ENCODE results near the gene LRP4.

The LRP4 gene

GRCh38 chr11:46899501-46900025 is 18.8 kb downstream of the LRP4 start:
- Histone ChIP-seq H3K4me3 (ENCODE audit: insufficient read length, low read depth) (no peak overlapping the region), H3K9ac (ENCODE audit: insufficient read length, low read depth) (no peak overlapping the region), H3K27me3 (ENCODE audit: insufficient read depth, insufficient read length) (no peaks in the 10 kb centered on the region), H3K4me1 (ENCODE audit: insufficient read depth, insufficient read length) (peaks cover 14% of the 10 kb centered on the region), H3K36me3 (ENCODE audit: insufficient read depth, insufficient read length, low read length) (peaks cover 76% of the 10 kb centered on the region), H3K9me3 (ENCODE audit: insufficient read depth, low read length) (peaks cover 8% of the 10 kb centered on the region; the same call in 1 of the 2 replicates)
- DNase-seq (ENCODE audit: low read depth, low spot score): no peak
- TF ChIP-seq ZNF274 (IDR thresholded peaks at IDR 0.05; ENCODE audit: low read depth, low read length) (no peak), SUZ12 (IDR thresholded peaks at IDR 0.05; ENCODE audit: extremely low read depth, insufficient read depth, insufficient read length) (no peak), YY1 (IDR thresholded peaks at IDR 0.05; ENCODE audit: insufficient read depth, insufficient read length) (no peak)

- no peaks in the 10 kb centered on the region for H3K27me3 ChIP-seq (ENCODE audit: insufficient read depth, insufficient read length)
- no peak for TF ChIP-seq YY1 (IDR thresholded peaks at IDR 0.05; ENCODE audit: insufficient read depth, insufficient read length)
- TF ChIP-seq ZNF274 (IDR thresholded peaks at IDR 0.05; ENCODE audit: low read depth, low read length): no peak
- TF ChIP-seq SUZ12 (IDR thresholded peaks at IDR 0.05; ENCODE audit: extremely low read depth, insufficient read depth, insufficient read length): no peak
- H3K4me1 ChIP-seq (ENCODE audit: insufficient read depth, insufficient read length): peaks cover 14% of the 10 kb centered on the region
- no peak for DNase-seq (ENCODE audit: low read depth, low spot score)
- no peak overlapping the region for H3K9ac ChIP-seq (ENCODE audit: insufficient read length, low read depth)
- H3K4me3 ChIP-seq (ENCODE audit: insufficient read length, low read depth): no peak overlapping the region
- peaks cover 8% of the 10 kb centered on the region; the same call in 1 of the 2 replicates for H3K9me3 ChIP-seq (ENCODE audit: insufficient read depth, low read length)
- peaks cover 71% of the 10 kb centered on the region for H3K36me3 ChIP-seq (ENCODE audit: insufficient read depth, insufficient read length, low read length)
Measured at GRCh38 chr11:46898396-46899095, 19.8 kb downstream of the LRP4 start.

DNA sequence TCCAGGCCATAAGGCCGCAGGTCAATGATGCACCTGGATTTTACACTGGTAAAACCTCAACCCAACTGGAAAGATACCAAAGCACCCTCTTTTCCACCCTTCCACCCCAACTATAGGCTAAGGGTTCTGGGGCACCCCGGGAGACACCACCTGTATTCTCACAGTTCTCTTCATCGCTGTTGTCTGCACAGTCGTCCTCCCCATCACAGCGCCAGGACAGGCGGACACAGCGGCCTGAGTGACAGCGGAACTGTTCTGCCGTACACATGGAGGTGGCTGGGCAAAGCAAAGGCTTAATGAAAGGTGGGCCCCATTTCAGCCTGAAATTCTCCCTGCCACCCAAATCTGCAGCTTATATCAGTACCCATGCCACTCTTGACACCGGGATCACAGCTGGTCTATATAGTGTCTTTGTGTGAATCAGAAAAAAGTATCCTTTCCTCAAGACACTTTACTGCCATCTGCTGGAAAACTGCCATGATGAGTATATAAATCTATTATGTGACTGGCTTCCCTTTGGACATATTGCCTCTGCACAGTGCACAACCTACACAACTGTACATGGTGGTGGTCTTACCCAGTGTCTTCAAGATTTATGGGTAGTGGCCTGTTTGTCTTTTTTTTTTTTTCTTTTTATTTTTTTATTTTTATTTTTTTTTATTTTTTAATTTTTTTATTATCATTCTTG is 21.5 kb downstream of the LRP4 start:
- TF ChIP-seq ZNF274 (IDR thresholded peaks at IDR 0.05; ENCODE audit: low read depth, low read length): no peak
- no peak for TF ChIP-seq YY1 (IDR thresholded peaks at IDR 0.05; ENCODE audit: insufficient read depth, insufficient read length)
- no peak for TF ChIP-seq SUZ12 (IDR thresholded peaks at IDR 0.05; ENCODE audit: extremely low read depth, insufficient read depth, insufficient read length)
- Histone ChIP-seq H3K9ac (ENCODE audit: insufficient read length, low read depth) (no peak overlapping the region), H3K36me3 (ENCODE audit: insufficient read depth, insufficient read length, low read length) (peaks cover 76% of the 10 kb centered on the region), H3K4me1 (ENCODE audit: insufficient read depth, insufficient read length) (peaks cover 9% of the 10 kb centered on the region), H3K9me3 (ENCODE audit: insufficient read depth, low read length) (peaks cover 8% of the 10 kb centered on the region; the same call in 1 of the 2 replicates), H3K27me3 (ENCODE audit: insufficient read depth, insufficient read length) (no peaks in the 10 kb centered on the region), H3K4me3 (ENCODE audit: insufficient read length, low read depth) (no peak overlapping the region)
- DNase-seq (ENCODE audit: low read depth, low spot score): no peak

DNA sequence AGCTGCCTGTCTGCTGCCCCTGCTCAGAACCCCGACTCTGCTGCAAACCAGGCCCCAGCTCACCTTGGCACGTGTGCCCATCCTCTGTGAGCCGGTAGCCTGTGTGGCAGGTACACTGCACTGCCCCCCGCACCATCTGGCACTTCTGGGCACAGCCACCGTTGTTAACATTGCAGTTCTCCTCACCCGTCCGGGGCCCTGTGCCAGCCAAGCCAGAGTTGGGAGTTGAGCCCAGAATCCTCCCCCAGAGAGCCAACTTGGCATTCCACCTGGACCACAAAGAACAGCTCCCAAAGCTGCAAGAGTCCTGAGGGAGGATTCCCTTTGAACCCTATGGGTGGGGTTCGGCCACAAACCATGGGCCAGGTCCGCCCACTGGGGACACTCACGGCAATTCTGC is 22.5 kb downstream of the LRP4 start:
- TF ChIP-seq ZNF274 (IDR thresholded peaks at IDR 0.05; ENCODE audit: low read depth, low read length) (no peak), SUZ12 (IDR thresholded peaks at IDR 0.05; ENCODE audit: extremely low read depth, insufficient read depth, insufficient read length) (no peak), YY1 (IDR thresholded peaks at IDR 0.05; ENCODE audit: insufficient read depth, insufficient read length) (no peak)
- Histone ChIP-seq H3K27me3 (ENCODE audit: insufficient read depth, insufficient read length) (no peaks in the 10 kb centered on the region), H3K36me3 (ENCODE audit: insufficient read depth, insufficient read length, low read length) (peaks cover 81% of the 10 kb centered on the region), H3K9ac (ENCODE audit: insufficient read length, low read depth) (no peak overlapping the region), H3K9me3 (ENCODE audit: insufficient read depth, low read length) (peaks cover 8% of the 10 kb centered on the region; the same call in 1 of the 2 replicates), H3K4me1 (ENCODE audit: insufficient read depth, insufficient read length) (peaks cover 9% of the 10 kb centered on the region), H3K4me3 (ENCODE audit: insufficient read length, low read depth) (no peak overlapping the region)
- DNase-seq (ENCODE audit: low read depth, low spot score): no peak

- H3K4me3 ChIP-seq (ENCODE audit: insufficient read length, low read depth): no peak overlapping the region
- no peak overlapping the region for H3K9ac ChIP-seq (ENCODE audit: insufficient read length, low read depth)
- H3K36me3 ChIP-seq (ENCODE audit: insufficient read depth, insufficient read length, low read length): peaks cover 85% of the 10 kb centered on the region
- no peaks in the 10 kb centered on the region for H3K27me3 ChIP-seq (ENCODE audit: insufficient read depth, insufficient read length)
- no peak for DNase-seq (ENCODE audit: low read depth, low spot score)
- peaks cover 8% of the 10 kb centered on the region; the same call in 1 of the 2 replicates for H3K9me3 ChIP-seq (ENCODE audit: insufficient read depth, low read length)
- TF ChIP-seq YY1 (IDR thresholded peaks at IDR 0.05; ENCODE audit: insufficient read depth, insufficient read length): no peak
- no peak for TF ChIP-seq ZNF274 (IDR thresholded peaks at IDR 0.05; ENCODE audit: low read depth, low read length)
- no peak for TF ChIP-seq SUZ12 (IDR thresholded peaks at IDR 0.05; ENCODE audit: extremely low read depth, insufficient read depth, insufficient read length)
- peaks cover 9% of the 10 kb centered on the region for H3K4me1 ChIP-seq (ENCODE audit: insufficient read depth, insufficient read length)
Measured at GRCh38 chr11:46894961-46895360, 23.4 kb downstream of the LRP4 start.

DNA sequence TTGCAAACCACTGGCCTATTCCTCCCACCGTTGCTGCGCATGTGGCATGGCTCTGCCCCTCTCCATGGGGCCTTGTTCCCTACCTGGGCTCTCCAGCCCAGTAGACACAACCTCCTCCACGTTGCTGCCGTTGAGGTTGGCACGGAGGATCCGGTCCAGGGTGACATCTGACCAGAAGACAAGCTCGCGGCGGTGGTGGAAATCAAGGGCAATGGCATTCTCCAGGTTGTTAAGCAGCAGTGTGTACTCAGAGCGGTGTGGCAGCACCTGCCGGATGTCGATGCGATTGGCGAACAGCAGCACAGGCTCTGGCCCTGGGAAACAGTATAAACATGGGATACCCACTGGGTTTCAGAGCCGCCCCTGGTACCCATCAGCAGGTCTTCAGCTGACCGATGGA is 23.8 kb downstream of the LRP4 start:
- DNase-seq (ENCODE audit: low read depth, low spot score): no peak
- Histone ChIP-seq H3K9ac (ENCODE audit: insufficient read length, low read depth) (no peak overlapping the region), H3K4me3 (ENCODE audit: insufficient read length, low read depth) (no peak overlapping the region), H3K4me1 (ENCODE audit: insufficient read depth, insufficient read length) (peaks cover 5% of the 10 kb centered on the region), H3K36me3 (ENCODE audit: insufficient read depth, insufficient read length, low read length) (peaks cover 85% of the 10 kb centered on the region), H3K27me3 (ENCODE audit: insufficient read depth, insufficient read length) (no peaks in the 10 kb centered on the region), H3K9me3 (ENCODE audit: insufficient read depth, low read length) (peaks cover 8% of the 10 kb centered on the region; the same call in 1 of the 2 replicates)
- TF ChIP-seq YY1 (IDR thresholded peaks at IDR 0.05; ENCODE audit: insufficient read depth, insufficient read length) (no peak), SUZ12 (IDR thresholded peaks at IDR 0.05; ENCODE audit: extremely low read depth, insufficient read depth, insufficient read length) (no peak), ZNF274 (IDR thresholded peaks at IDR 0.05; ENCODE audit: low read depth, low read length) (no peak)

DNA sequence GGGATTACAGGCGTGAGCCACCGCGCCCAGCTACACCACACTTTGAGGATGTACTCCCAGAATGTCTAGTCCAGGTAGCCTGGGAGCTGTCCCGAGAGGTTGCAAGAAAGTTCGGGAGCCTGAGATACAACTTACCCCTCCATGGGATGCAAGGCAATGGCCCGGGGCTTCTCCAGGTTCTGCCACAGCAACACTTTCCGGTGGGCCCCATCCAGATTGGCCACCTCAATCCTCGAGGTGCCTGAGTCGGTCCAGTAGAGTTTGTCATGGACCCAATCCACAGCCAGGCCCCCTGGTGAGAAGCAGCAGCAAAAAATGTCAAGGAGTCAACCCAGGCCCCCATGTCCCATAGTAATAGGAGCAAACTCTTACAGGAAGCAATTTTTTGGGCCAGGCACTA is 25.5 kb downstream of the LRP4 start:
- H3K36me3 ChIP-seq (ENCODE audit: insufficient read depth, insufficient read length, low read length): peaks cover 84% of the 10 kb centered on the region
- no peaks in the 10 kb centered on the region for H3K9me3 ChIP-seq (ENCODE audit: insufficient read depth, low read length)
- no peak overlapping the region for H3K9ac ChIP-seq (ENCODE audit: insufficient read length, low read depth)

More for the DNA sequence above, 25.5 kb downstream of the LRP4 start:
- no peak for TF ChIP-seq SUZ12 (IDR thresholded peaks at IDR 0.05; ENCODE audit: extremely low read depth, insufficient read depth, insufficient read length)
- TF ChIP-seq YY1 (IDR thresholded peaks at IDR 0.05; ENCODE audit: insufficient read depth, insufficient read length): no peak
- no peak for TF ChIP-seq ZNF274 (IDR thresholded peaks at IDR 0.05; ENCODE audit: low read depth, low read length)
- Histone ChIP-seq H3K4me1 (ENCODE audit: insufficient read depth, insufficient read length) (peaks cover 2% of the 10 kb centered on the region), H3K4me3 (ENCODE audit: insufficient read length, low read depth) (no peak overlapping the region), H3K27me3 (ENCODE audit: insufficient read depth, insufficient read length) (no peaks in the 10 kb centered on the region)
- DNase-seq (ENCODE audit: low read depth, low spot score): no peak
